Kidney epithelial cell (primary cell): ENCODE data around the gene FBLN2. TPM values are rescaled to one million over a fixed set of nuclear protein-coding genes. Genes with fewer than 3 reads are reported as not detected.

Experiments
- DNase-seq: peaks from one replicate; pipeline ENCODE4 v3.0.0-alpha.2; 2010; ENCODE audit warnings: low read depth
- H3K27me3 ChIP-seq: 2 replicates; pipeline ENCODE4 v1.6.0; 2011; ENCODE audit warnings: low read length; ENCODE audit not compliant: control insufficient read depth, insufficient read depth
- H3K36me3 ChIP-seq: 2 replicates; pipeline ENCODE4 v1.5.1; 2011; ENCODE audit warnings: low read length; ENCODE audit not compliant: control insufficient read depth, insufficient read depth
- H3K4me3 ChIP-seq: 2 replicates; pipeline ENCODE4 v1.5.1; 2011; ENCODE audit warnings: low read depth, mild to moderate bottlenecking, control low read depth, low read length
- CTCF ChIP-seq: IDR thresholded peaks from 2 replicates; pipeline ENCODE4 v1.5.1; 2011; ENCODE audit warnings: mild to moderate bottlenecking, moderate library complexity, low read length, control low read depth, inconsistent platforms; ENCODE audit not compliant: insufficient read depth, poor library complexity, severe bottlenecking
- total RNA-seq: library from RNA; depleted of rRNA; stranded (reverse); fragments of >200 nt; gene quantifications from 2 replicates; pipeline ENCODE4 v1.2.3, GENCODE V29; 2015

The FBLN2 gene
- total RNA-seq, 1 donor from 2014 or later: 6.7 TPM

- DNase-seq: no peak
- no peak overlapping the region for H3K4me3 ChIP-seq
- no peak for TF ChIP-seq CTCF
- H3K36me3 ChIP-seq: no peaks in the 10 kb centered on the region
- H3K27me3 ChIP-seq: no peaks in the 10 kb centered on the region
Measured at GRCh38 chr3:13666227-13666619, 117.3 kb downstream of the FBLN2 start.

GRCh38 chr3:13666781-13667709 is 118.1 kb downstream of the FBLN2 start:
- no peak overlapping the region for H3K4me3 ChIP-seq
- no peak for DNase-seq
- H3K27me3 ChIP-seq: no peaks in the 10 kb centered on the region
- no peak for TF ChIP-seq CTCF
- H3K36me3 ChIP-seq: no peaks in the 10 kb centered on the region

GRCh38 chr3:13668136-13668535 is 119.2 kb downstream of the FBLN2 start:
- no peak for DNase-seq
- no peaks in the 10 kb centered on the region for H3K36me3 ChIP-seq
- no peaks in the 10 kb centered on the region for H3K27me3 ChIP-seq
- no peak for TF ChIP-seq CTCF
- H3K4me3 ChIP-seq: no peak overlapping the region

GRCh38 chr3:13669457-13669856 is 120.5 kb downstream of the FBLN2 start:
- H3K4me3 ChIP-seq: no peak overlapping the region
- no peak for TF ChIP-seq CTCF
- no peaks in the 10 kb centered on the region for H3K36me3 ChIP-seq
- no peaks in the 10 kb centered on the region for H3K27me3 ChIP-seq
- DNase-seq: no peak

- no peak for TF ChIP-seq CTCF
- no peak for DNase-seq
- Histone ChIP-seq H3K4me3 (no peak overlapping the region), H3K36me3 (no peaks in the 10 kb centered on the region), H3K27me3 (no peaks in the 10 kb centered on the region)
Measured at GRCh38 chr3:13670292-13670691, 121.4 kb downstream of the FBLN2 start.
